PC-3 (cell line): ENCODE measurements around the gene DLG1.

ENCODE experiments used
- EZH2 ChIP-seq: fragments of 300-600 bp; sonication (generic); IDR thresholded peaks from one replicate; pipeline ENCODE4 v1.6.1; 2017; ENCODE audit warnings: antibody characterized with exemption, mild to moderate bottlenecking, low read length; ENCODE audit not compliant: unreplicated experiment
- EZH2phosphoT487 ChIP-seq: fragments of 300-600 bp; sonication (generic); IDR thresholded peaks from 2 replicates; pipeline ENCODE4 v1.6.1; 2018; ENCODE audit warnings: mild to moderate bottlenecking, antibody characterized with exemption, low read length, borderline replicate concordance
- TF ChIP-seq, protein P1 (sequence below): fragments of 300-600 bp; sonication (generic); conservative IDR thresholded peaks from 2 replicates; pipeline ENCODE4 v1.5.1; 2017; ENCODE audit warnings: antibody characterized with exemption, low read depth, mild to moderate bottlenecking, low read length

DNA sequence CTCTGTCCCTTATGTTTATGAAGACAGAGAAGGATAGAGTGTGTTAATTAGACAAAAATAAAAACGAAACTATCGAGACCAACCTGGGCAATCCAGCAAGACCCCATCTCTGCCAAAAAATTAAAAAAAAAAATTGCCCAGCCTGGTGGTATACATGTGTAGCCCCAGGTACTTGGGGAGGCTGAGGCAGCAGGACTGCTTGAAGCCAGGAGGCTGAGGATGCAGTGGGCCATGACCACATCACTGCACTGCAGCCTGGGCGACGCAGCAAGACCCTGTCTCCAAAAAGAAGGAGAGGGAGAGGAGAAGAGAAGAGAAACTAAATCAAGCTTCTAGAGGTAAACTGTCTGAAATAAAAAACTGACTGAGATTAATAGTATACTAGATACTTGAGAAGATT lies 32.1 kb downstream of the DLG1 start:
- TF ChIP-seq, protein P1, sequence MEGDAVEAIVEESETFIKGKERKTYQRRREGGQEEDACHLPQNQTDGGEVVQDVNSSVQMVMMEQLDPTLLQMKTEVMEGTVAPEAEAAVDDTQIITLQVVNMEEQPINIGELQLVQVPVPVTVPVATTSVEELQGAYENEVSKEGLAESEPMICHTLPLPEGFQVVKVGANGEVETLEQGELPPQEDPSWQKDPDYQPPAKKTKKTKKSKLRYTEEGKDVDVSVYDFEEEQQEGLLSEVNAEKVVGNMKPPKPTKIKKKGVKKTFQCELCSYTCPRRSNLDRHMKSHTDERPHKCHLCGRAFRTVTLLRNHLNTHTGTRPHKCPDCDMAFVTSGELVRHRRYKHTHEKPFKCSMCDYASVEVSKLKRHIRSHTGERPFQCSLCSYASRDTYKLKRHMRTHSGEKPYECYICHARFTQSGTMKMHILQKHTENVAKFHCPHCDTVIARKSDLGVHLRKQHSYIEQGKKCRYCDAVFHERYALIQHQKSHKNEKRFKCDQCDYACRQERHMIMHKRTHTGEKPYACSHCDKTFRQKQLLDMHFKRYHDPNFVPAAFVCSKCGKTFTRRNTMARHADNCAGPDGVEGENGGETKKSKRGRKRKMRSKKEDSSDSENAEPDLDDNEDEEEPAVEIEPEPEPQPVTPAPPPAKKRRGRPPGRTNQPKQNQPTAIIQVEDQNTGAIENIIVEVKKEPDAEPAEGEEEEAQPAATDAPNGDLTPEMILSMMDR, result no peak
- TF ChIP-seq EZH2 (no peak), EZH2phosphoT487 (no peak)
